ENCODE data around the gene ZNF580. TPM values are rescaled to one million over a fixed set of nuclear protein-coding genes. Genes with fewer than 3 reads are reported as not detected.

Gene ZNF580
- total and polyA plus RNA-seq, 2 of the 13 experiments (the other 11 are each of a cell fraction or from before 2014, with no cell fraction given) = 4.4 to 6.0 TPM

DNA sequence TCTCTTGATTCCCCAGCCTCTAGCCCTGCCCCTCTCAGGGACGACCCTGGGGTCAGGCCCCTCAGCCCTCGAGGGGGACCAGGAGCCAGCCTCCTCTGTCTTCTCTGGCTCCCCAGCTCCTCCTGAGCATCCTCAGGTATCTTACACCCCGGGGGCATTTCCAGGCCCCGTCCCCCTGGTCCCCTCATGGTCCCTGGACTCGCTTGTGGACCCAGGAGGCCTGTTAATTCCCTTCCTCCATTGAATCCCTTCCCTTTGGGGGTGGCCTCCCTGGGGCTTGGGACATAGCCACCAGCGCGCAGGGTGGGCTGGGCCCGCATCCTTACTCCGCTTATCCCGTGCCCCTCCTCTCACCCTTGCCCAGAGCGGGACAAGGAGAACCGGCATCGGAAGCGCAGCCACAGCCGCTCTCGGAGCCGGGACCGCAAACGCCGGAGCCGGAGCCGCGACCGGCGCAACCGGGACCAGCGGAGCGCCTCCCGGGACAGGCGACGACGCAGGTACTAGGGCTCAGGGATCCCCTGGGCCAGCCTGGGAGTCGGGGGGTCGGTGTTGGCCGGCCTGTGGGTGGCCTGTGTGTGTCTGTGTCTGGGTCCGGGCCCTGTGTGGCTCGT, 18.2 kb downstream of the ZNF580 start:
- no peak for TF ChIP-seq CTCF (CRISPR knock-in tag; IDR thresholded peaks at IDR 0.05)
- no peak for TF ChIP-seq ZNF468 (CRISPR knock-in tag; IDR thresholded peaks at IDR 0.05)
- TF ChIP-seq RBFOX2 (IDR thresholded peaks at IDR 0.05; ENCODE audit: low read depth, low read length) = peak; percentile 70
- TF ChIP-seq AGO2 (optimal IDR thresholded peaks at IDR 0.05; ENCODE audit: low read depth, low read length) = peak; percentile 91
- TF ChIP-seq ZNF512B (CRISPR knock-in tag; IDR thresholded peaks at IDR 0.05; ENCODE audit: borderline replicate concordance) = no peak
- TF ChIP-seq BCL3 (CRISPR knock-in tag; IDR thresholded peaks at IDR 0.05) = no peak
- TF ChIP-seq KLF9 (CRISPR knock-in tag; IDR thresholded peaks at IDR 0.05; ENCODE audit: low read depth) = no peak
- no peaks in the 10 kb centered on the region for H3K9me3 ChIP-seq (ENCODE audit: low read length)
- no peak overlapping the region for H3K27ac ChIP-seq (ENCODE audit: extremely low read length, insufficient read depth, low read length)
- peaks cover 69% of the 10 kb centered on the region for H3K79me2 ChIP-seq (ENCODE audit: insufficient read depth, low read length)
- peaks cover 24% of the 10 kb centered on the region for H3K4me1 ChIP-seq (ENCODE audit: insufficient read depth, low read length)
- no peaks in the 10 kb centered on the region; a peak in 1 of 5 replicates for H3K27me3 ChIP-seq (ENCODE audit: control insufficient read depth in 1 of 2, insufficient read depth in 2 of 2, low read length in 2 of 2)
- intact Hi-C loops (cut with micrococcal nuclease; ENCODE audit: unreplicated experiment) (no loop called here), in situ Hi-C loops (cut with HindIII; ENCODE audit: extremely low pct_ligation_motif_present, low pct_unique_long_range_greater_than_20kb) (no loop called here)
- H3K4me2 ChIP-seq (ENCODE audit: low read depth, low read length) = peak overlapping the region; percentile 23; the same call in 1 of the 2 replicates
- ChIA-PET POLR2A (no interaction called here), CTCF (ENCODE audit: low intra/inter-chr PET ratio, low total read pairs) (no interaction called here)
- ATAC-seq = no peak
- DNase-seq (ENCODE audit: low spot score) = no peak
- peaks cover 31 to 49% of the 10 kb centered on the region in 2 experiments for H3K36me3 ChIP-seq (replicated peaks in 1 of 2; ENCODE audit: control insufficient read depth in 1 of 2, insufficient read depth in 2 of 2, low read length in 2 of 2)
- no peak overlapping the region for H3K9ac ChIP-seq (ENCODE audit: insufficient read depth, low read depth, low read length)
- no peak overlapping the region for H3K4me3 ChIP-seq (replicated peaks in 1 of 3; ENCODE audit: insufficient read depth in 1 of 3, low read depth in 2 of 3, low read length in 3 of 3)
- BruUV-seq (replicated peaks) = no TSS peak
- no peak for FAIRE-seq
- H2AFZ ChIP-seq (ENCODE audit: low read length) = no peak overlapping the region
- H4K20me1 ChIP-seq (ENCODE audit: insufficient read depth, low read length) = peaks cover 49% of the 10 kb centered on the region
- 97% methylated on average over 27 of the region's 37 CpGs for WGBS (ENCODE audit: low lambda C conversion rate)
